Activated CD4-positive, alpha-beta T cell treated with anti-CD3 and anti-CD28 coated beads for 36 hours (primary cell): Measurements from ENCODE around the gene SH3BGRL3. TPM values are rescaled to one million over a fixed set of nuclear protein-coding genes. Genes with fewer than 3 reads are reported as not detected.
"Not testable (repeated sequence)": the region's sequence is repeated elsewhere in the genome, so short reads cannot be mapped to it uniquely, and the experiment has no call there.

Source experiments
- ATAC-seq: fragments of 200-7000 bp; cut with Tn5 transposase; one replicate; pipeline ENCODE4 v1.10.0; 2021; ENCODE audit warnings: mild to moderate bottlenecking, moderate library complexity
- CTCF ChIA-PET: fragments of 350-600 bp; sonication (Branson Sonifier 250); formaldehyde crosslinking; loops from one replicate; lab custom pipeline; 2021; ENCODE audit warnings: antibody characterized with exemption; lab: Charles Lee
- POLR2A ChIA-PET: fragments of 350-600 bp; sonication (Branson Sonifier 250); formaldehyde crosslinking; loops from one replicate; lab custom pipeline; 2021; ENCODE audit warnings: antibody characterized with exemption, inconsistent platforms; lab: Charles Lee
- DNase-seq: peaks from one replicate; pipeline ENCODE4 v3.0.0-alpha.2; 2020
- H3K27ac Mint-ChIP-seq: one replicate; pipeline ENCODE4 v1.8.0; 2021; ENCODE audit warnings: mixed read lengths
- H3K27me3 Mint-ChIP-seq: one replicate; pipeline ENCODE4 v1.8.0; 2021; ENCODE audit warnings: mixed read lengths
- H3K36me3 Mint-ChIP-seq: one replicate; pipeline ENCODE4 v1.8.0; 2021; ENCODE audit warnings: low read depth, mixed read lengths
- H3K4me1 Mint-ChIP-seq: one replicate; pipeline ENCODE4 v1.8.0; 2021; ENCODE audit warnings: mixed read lengths
- H3K4me3 Mint-ChIP-seq: one replicate; pipeline ENCODE4 v1.8.0; 2021; ENCODE audit warnings: mild to moderate bottlenecking, moderate library complexity, mixed read lengths
- H3K9me3 Mint-ChIP-seq: one replicate; pipeline ENCODE4 v1.8.0; 2021; ENCODE audit warnings: low read depth, mixed read lengths
- intact Hi-C, 2 experiments: fragments of 100-400 bp; cut with DNase I in 1 of 2; cut with micrococcal nuclease in 1 of 2; formaldehyde crosslinking; loops; one replicate each; pipeline versions ENCODE4 v1.14.2 to v1.15.1; 2022 to 2024; cut with DNase I, micrococcal nuclease
- total RNA-seq, 2 experiments: library from RNA; stranded (reverse); gene quantifications; one replicate each; pipeline ENCODE4 v1.2.3, GENCODE V29; 2021

The SH3BGRL3 gene
- total RNA-seq, 2 experiments from 2014 or later, result 267 to 381 TPM

GRCh38 chr1:26329380-26329779, 49.5 kb downstream of the SH3BGRL3 start:
- H3K27ac Mint-ChIP-seq, H3K9me3 Mint-ChIP-seq, intact Hi-C loops, H3K4me1 Mint-ChIP-seq, H3K27me3 Mint-ChIP-seq, ATAC-seq, DNase-seq, H3K4me3 Mint-ChIP-seq, H3K36me3 Mint-ChIP-seq: not testable (repeated sequence)
- ChIA-PET POLR2A (interaction anchor here (0.5 kb wide), 1 partner anchor 437 kb away, joined by 3 read pairs; no protein-coding TSS in a partner anchor), CTCF (interaction anchor here (1.4 kb wide), 1 partner anchor 35 kb away, joined by 4 read pairs; no protein-coding TSS in a partner anchor)

DNA sequence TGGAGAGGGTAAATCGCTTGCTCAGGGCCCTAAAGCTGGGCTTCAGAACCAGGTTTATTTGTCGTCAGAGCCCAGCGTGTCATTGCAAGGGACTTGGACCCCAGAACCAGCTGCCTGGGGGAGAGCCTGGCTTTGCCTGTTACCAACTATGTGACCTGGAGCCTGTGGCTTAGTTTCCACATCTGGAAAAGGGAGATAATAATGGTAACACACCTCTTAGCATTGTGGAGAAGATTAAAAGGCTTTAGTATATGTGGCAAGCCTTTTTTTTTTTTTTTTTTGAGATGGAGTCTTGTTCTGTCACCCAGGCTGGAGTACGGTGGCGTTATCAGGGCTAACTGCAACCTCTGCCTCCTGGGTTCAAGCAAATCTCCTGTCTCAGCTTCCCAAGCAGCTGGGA, 50.4 kb downstream of the SH3BGRL3 start:
- Mint-ChIP-seq H3K27ac (no peak overlapping the region), H3K27me3 (no peaks in the 10 kb centered on the region), H3K4me1 (no peaks in the 10 kb centered on the region), H3K9me3 (no peaks in the 10 kb centered on the region), H3K4me3 (no peak overlapping the region), H3K36me3 (no peaks in the 10 kb centered on the region)
- ChIA-PET CTCF (interaction anchor here (0.7 to 1.2 kb wide), 2 partner anchors 54 to 333 kb away, joined by 4 read pairs; no protein-coding TSS in a partner anchor), POLR2A (no interaction called here)
- intact Hi-C loops, result no loop called here
- no peak for ATAC-seq
- no peak for DNase-seq

Other genes starting within 250 kb of the SH3BGRL3 start
- gene SLC30A2, start 234.0 kb upstream of the SH3BGRL3 start, total RNA-seq, result not detected
- gene TRIM63, start 212.5 kb upstream of the SH3BGRL3 start, total RNA-seq, result not detected
- gene PDIK1L, start 168.3 kb upstream of the SH3BGRL3 start, total RNA-seq, result 10 to 100 TPM; 12.3 to 13.0 TPM
- not detected for gene FAM110D, start 121.0 kb upstream of the SH3BGRL3 start, total RNA-seq
- not detected for gene C1orf232, start 111.1 kb upstream of the SH3BGRL3 start, total RNA-seq
- 10 to 100 TPM; 44.6 to 56.3 TPM for gene ZNF593, start 110.2 kb upstream of the SH3BGRL3 start, total RNA-seq
- gene ZNF593OS, start 108.3 kb upstream of the SH3BGRL3 start, total RNA-seq, result not detected
- 1 to 10 TPM; 3.0 to 3.2 TPM for gene CNKSR1, start 102.6 kb upstream of the SH3BGRL3 start, total RNA-seq
- gene CATSPER4, start 89.5 kb upstream of the SH3BGRL3 start, total RNA-seq, result not detected
- gene CEP85, start 45.9 kb upstream of the SH3BGRL3 start, total RNA-seq, result 10 to 100 TPM; 31.1 to 31.9 TPM
- gene UBXN11, start 26.6 kb downstream of the SH3BGRL3 start, total RNA-seq, result 10 to 100 TPM; 19.4 to 22.2 TPM
- gene CD52, start 37.9 kb downstream of the SH3BGRL3 start, total RNA-seq, result 100 to 1,000 TPM; 216 to 217 TPM
- 1 to 10 TPM; 1.5 to 1.6 TPM for gene CRYBG2, start 74.0 kb downstream of the SH3BGRL3 start, total RNA-seq
- gene ZNF683, start 92.7 kb downstream of the SH3BGRL3 start, total RNA-seq, result not detected
- gene LIN28A, start 130.7 kb downstream of the SH3BGRL3 start, total RNA-seq, result not detected
- 10 to 100 TPM; 34.1 to 40.7 TPM for gene DHDDS, start 152.2 kb downstream of the SH3BGRL3 start, total RNA-seq
- gene HMGN2, start 192.4 kb downstream of the SH3BGRL3 start, total RNA-seq, result 100 to 1,000 TPM; 660 to 867 TPM
- gene RPS6KA1, start 249.7 kb downstream of the SH3BGRL3 start, total RNA-seq, result 100 to 1,000 TPM; 116 to 160 TPM